HCT116 (cell line): ENCODE measurements around the gene VANGL1. TPM values are rescaled to one million over a fixed set of nuclear protein-coding genes. Genes with fewer than 3 reads are reported as not detected.

ENCODE experiments used
- ATAC-seq: fragments of 200-7000 bp; cut with Tn5 transposase; 2 replicates; pipeline ENCODE4 v1.9.1; 2020; ENCODE audit warnings: mild to moderate bottlenecking, moderate library complexity
- BruUV-seq: library from RNA; stranded (reverse); fragments of 400-500 nt; replicated peaks from 2 replicates; lab custom pipeline; 2021; lab: Mats Ljungman, UMichigan
- CTCF ChIA-PET: fragments of 300-600 bp; sonication (Branson Sonifier 250); formaldehyde crosslinking; loops from one replicate; lab custom pipeline; 2021; ENCODE audit warnings: antibody characterized with exemption; lab: Charles Lee
- POLR2A ChIA-PET: fragments of 300-600, 350-600 bp; sonication (Branson Sonifier 250); formaldehyde crosslinking; loops from one replicate; lab custom pipeline; 2021; ENCODE audit warnings: antibody characterized with exemption; lab: Charles Lee
- RAD21 ChIA-PET, 2 experiments: fragments of 300-600 bp; sonication (Branson Sonifier 250); formaldehyde crosslinking; loops; one replicate each; lab custom pipeline; 2023; ENCODE audit warnings: low total read pairs in 2 of 2; ENCODE audit not compliant: uncharacterized antibody in 2 of 2, unreplicated experiment in 2 of 2, low non-redundant PET in 1 of 2; lab: Charles Lee
- DNase-seq: peaks from one replicate; pipeline ENCODE4 v3.0.0-alpha.2; 2010; ENCODE audit warnings: low read depth, low spot score
- H2AFZ ChIP-seq: fragments of 200-600 bp; shearing (Covaris generic), sonication (generic); 2 replicates; pipeline ENCODE4 v1.6.1; 2017; ENCODE audit warnings: low read depth, mixed run types, mixed read lengths, antibody characterized with exemption, low read length; ENCODE audit not compliant: poor library complexity, severe bottlenecking
- H3K27ac ChIP-seq: 2 replicates; pipeline ENCODE4 v1.5.1; 2012; ENCODE audit warnings: low read depth, low read length
- H3K27me3 ChIP-seq: fragments of 200-600 bp; sonication (generic); 2 replicates; pipeline ENCODE4 v1.6.1; 2016; ENCODE audit warnings: mixed run types, low read length, mixed read lengths; ENCODE audit not compliant: insufficient read depth
- H3K36me3 ChIP-seq, 2 experiments: fragments of 200-500 bp in 1 of 2; fragments of 200-600 bp in 1 of 2; sonication (Bioruptor generic) in 1 of 2; sonication (generic) in 1 of 2; 2 replicates each; pipeline versions ENCODE4 v1.5.1 to v1.6.1; 2014 to 2016; ENCODE audit warnings: low read length in 2 of 2, inconsistent platforms in 1 of 2, mixed read lengths in 1 of 2, mixed run types in 1 of 2; ENCODE audit not compliant: insufficient read depth in 2 of 2, control insufficient read depth in 1 of 2
- H3K4me1 ChIP-seq, 2 experiments: fragments of 200-600 bp in 1 of 2; sonication (generic) in 1 of 2; 2 replicates each; pipeline versions ENCODE4 v1.5.1 to v1.6.1; 2012 to 2017; ENCODE audit warnings: low read length in 2 of 2, inconsistent platforms in 1 of 2, mild to moderate bottlenecking in 1 of 2, mixed read lengths in 1 of 2, mixed run types in 1 of 2, moderate library complexity in 1 of 2; ENCODE audit not compliant: insufficient read depth in 2 of 2, control insufficient read depth in 1 of 2
- H3K4me2 ChIP-seq: fragments of 200-600 bp; sonication (generic); 2 replicates; pipeline ENCODE4 v1.6.1; 2017; ENCODE audit warnings: mixed run types, low read length, mixed read lengths
- H3K4me3 ChIP-seq, 2 experiments: fragments of 200-600 bp in 1 of 2; sonication (generic) in 1 of 2; replicated peaks in 1 of 2; 2 replicates each; pipeline ENCODE4 v1.5.1; 2011 to 2016; ENCODE audit warnings: low read length in 2 of 2, control low read depth in 1 of 2, low read depth in 1 of 2, mild to moderate bottlenecking in 1 of 2, mixed read lengths in 1 of 2, mixed run types in 1 of 2
- H3K79me2 ChIP-seq: fragments of 200-600 bp; sonication (generic); 2 replicates; pipeline ENCODE4 v1.6.1; 2017; ENCODE audit warnings: mild to moderate bottlenecking, mixed run types, low read length, moderate library complexity, mixed read lengths; ENCODE audit not compliant: insufficient read depth
- H3K9ac ChIP-seq: fragments of 200-600 bp; sonication (generic); 2 replicates; pipeline ENCODE4 v1.6.1; 2016; ENCODE audit warnings: low read length, mixed read lengths
- H3K9me2 ChIP-seq: fragments of 200-600 bp; sonication (generic), shearing (Covaris generic); 2 replicates; pipeline ENCODE4 v1.6.1; 2017; ENCODE audit warnings: mixed run types, mild to moderate bottlenecking, moderate library complexity; ENCODE audit not compliant: insufficient read depth
- H3K9me3 ChIP-seq, 2 experiments: fragments of 200-500 bp in 1 of 2; fragments of 200-600 bp in 1 of 2; sonication (Bioruptor generic) in 1 of 2; sonication (generic) in 1 of 2; 2 replicates each; pipeline ENCODE4 v1.6.1; 2014 to 2017; ENCODE audit warnings: low read length in 2 of 2, mixed read lengths in 2 of 2, inconsistent platforms in 1 of 2, low read depth in 1 of 2, mild to moderate bottlenecking in 1 of 2, mixed run types in 1 of 2, moderate library complexity in 1 of 2; ENCODE audit not compliant: control insufficient read depth in 1 of 2, insufficient read depth in 1 of 2
- H4K20me1 ChIP-seq: fragments of 200-600 bp; sonication (generic), shearing (Covaris generic); 2 replicates; pipeline ENCODE4 v1.6.1; 2017; ENCODE audit warnings: mixed run types, mild to moderate bottlenecking, moderate library complexity; ENCODE audit not compliant: insufficient read depth
- EZH2 ChIP-seq: fragments of 200-600 bp; sonication (generic); IDR thresholded peaks from 2 replicates; pipeline ENCODE4 v1.6.1; 2017; ENCODE audit warnings: antibody characterized with exemption, mixed run types
- SIN3A ChIP-seq: IDR thresholded peaks from 2 replicates; pipeline ENCODE4 v1.6.1; 2012; ENCODE audit warnings: low read depth
- ZFX ChIP-seq: fragments of 450-650 bp; IDR thresholded peaks from 2 replicates; pipeline ENCODE4 v1.6.1; 2017
- intact Hi-C: fragments of 100-400 bp; cut with micrococcal nuclease; formaldehyde crosslinking; loops from 2 replicates; pipeline ENCODE4 v1.10.0; 2022
- total RNA-seq: library from RNA; stranded (reverse); gene quantifications from one replicate; pipeline ENCODE4 v1.2.1, GENCODE V29; 2021; ENCODE audit not compliant: unreplicated experiment
- TF ChIP-seq, protein P1 (sequence below): IDR thresholded peaks from 2 replicates; pipeline ENCODE4 v1.6.1; 2012; ENCODE audit warnings: low read depth
- TF ChIP-seq, protein P2 (sequence below): IDR thresholded peaks from 2 replicates; pipeline ENCODE4 v1.6.1; 2012
- TF ChIP-seq, protein P3 (sequence below): IDR thresholded peaks from 2 replicates; pipeline ENCODE4 v1.6.1; 2011; ENCODE audit warnings: mild to moderate bottlenecking, low read length, moderate library complexity; ENCODE audit not compliant: insufficient replicate concordance; ENCODE audit errors: extremely low read depth

Gene VANGL1
- total RNA-seq, 1 experiment from 2014 or later, result 23.5 TPM

DNA sequence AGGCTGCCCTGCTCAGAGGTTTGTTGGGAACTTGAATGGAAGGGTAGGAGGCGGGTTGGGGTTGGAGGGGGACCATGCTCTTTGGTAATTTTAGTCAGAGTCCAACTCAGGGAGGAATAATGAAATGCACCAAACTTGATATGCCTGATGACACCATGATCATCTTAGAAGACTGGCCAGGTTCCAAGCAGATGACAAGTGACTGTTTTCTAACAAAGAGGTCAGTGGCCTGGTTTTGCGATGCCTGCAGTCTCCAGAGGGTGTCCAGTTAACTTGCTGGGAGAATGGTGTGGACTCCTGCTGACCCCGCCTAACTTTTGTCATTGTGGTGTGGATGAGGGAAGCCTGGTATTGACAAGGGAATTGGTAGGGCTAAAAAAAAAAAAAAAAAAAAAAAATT is 12.4 kb downstream of the VANGL1 start (continued):
- TF ChIP-seq, protein P1, sequence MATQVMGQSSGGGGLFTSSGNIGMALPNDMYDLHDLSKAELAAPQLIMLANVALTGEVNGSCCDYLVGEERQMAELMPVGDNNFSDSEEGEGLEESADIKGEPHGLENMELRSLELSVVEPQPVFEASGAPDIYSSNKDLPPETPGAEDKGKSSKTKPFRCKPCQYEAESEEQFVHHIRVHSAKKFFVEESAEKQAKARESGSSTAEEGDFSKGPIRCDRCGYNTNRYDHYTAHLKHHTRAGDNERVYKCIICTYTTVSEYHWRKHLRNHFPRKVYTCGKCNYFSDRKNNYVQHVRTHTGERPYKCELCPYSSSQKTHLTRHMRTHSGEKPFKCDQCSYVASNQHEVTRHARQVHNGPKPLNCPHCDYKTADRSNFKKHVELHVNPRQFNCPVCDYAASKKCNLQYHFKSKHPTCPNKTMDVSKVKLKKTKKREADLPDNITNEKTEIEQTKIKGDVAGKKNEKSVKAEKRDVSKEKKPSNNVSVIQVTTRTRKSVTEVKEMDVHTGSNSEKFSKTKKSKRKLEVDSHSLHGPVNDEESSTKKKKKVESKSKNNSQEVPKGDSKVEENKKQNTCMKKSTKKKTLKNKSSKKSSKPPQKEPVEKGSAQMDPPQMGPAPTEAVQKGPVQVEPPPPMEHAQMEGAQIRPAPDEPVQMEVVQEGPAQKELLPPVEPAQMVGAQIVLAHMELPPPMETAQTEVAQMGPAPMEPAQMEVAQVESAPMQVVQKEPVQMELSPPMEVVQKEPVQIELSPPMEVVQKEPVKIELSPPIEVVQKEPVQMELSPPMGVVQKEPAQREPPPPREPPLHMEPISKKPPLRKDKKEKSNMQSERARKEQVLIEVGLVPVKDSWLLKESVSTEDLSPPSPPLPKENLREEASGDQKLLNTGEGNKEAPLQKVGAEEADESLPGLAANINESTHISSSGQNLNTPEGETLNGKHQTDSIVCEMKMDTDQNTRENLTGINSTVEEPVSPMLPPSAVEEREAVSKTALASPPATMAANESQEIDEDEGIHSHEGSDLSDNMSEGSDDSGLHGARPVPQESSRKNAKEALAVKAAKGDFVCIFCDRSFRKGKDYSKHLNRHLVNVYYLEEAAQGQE, result no peak
- TF ChIP-seq SIN3A (no peak), ZFX (no peak)
- TF ChIP-seq, all 23 proteins: peak for 0

DNA sequence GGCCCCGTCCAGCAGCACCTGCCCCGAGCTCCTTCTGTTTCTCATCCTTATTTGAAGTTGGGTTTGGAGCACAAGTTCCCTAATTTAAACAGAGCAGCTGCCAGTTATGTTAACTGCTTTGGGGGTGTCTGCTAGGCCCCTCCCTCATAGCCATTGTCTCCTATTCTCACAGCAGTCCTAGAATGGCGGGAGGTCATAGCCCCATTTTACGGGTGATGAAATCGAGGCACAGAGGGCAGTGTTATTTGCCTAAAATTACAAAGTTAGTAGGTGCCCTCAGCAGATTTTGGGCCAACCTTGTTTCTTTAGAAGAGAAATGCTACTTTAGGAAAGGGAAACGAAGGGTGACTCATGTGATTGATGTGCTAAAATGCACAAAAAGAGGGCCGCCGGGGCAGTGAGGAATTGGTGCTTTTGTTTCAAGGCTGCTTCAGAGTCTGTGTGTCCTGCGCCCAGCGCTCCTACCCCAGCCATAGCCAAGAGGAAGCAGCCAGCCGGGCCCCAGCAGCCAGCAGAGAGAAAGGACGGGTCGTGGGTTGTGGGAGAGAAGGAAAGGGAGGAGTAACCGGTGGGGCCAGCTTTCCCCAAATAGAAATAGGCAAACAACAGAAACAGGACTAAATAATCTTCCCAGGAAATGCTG is 13.0 kb downstream of the VANGL1 start:
- no peaks in the 10 kb centered on the region for H3K27me3 ChIP-seq
- no peaks in the 10 kb centered on the region for H3K9me3 ChIP-seq
- POLR2A ChIA-PET, result interaction anchor here (0.7 kb wide), 1 partner anchor 414 kb away, joined by 4 read pairs; no protein-coding TSS in a partner anchor
- CTCF ChIA-PET, result no interaction called here
- TF ChIP-seq, protein P2, sequence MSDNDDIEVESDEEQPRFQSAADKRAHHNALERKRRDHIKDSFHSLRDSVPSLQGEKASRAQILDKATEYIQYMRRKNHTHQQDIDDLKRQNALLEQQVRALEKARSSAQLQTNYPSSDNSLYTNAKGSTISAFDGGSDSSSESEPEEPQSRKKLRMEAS, result no peak
- TF ChIP-seq EZH2, result no peak
- TF ChIP-seq, protein P3, sequence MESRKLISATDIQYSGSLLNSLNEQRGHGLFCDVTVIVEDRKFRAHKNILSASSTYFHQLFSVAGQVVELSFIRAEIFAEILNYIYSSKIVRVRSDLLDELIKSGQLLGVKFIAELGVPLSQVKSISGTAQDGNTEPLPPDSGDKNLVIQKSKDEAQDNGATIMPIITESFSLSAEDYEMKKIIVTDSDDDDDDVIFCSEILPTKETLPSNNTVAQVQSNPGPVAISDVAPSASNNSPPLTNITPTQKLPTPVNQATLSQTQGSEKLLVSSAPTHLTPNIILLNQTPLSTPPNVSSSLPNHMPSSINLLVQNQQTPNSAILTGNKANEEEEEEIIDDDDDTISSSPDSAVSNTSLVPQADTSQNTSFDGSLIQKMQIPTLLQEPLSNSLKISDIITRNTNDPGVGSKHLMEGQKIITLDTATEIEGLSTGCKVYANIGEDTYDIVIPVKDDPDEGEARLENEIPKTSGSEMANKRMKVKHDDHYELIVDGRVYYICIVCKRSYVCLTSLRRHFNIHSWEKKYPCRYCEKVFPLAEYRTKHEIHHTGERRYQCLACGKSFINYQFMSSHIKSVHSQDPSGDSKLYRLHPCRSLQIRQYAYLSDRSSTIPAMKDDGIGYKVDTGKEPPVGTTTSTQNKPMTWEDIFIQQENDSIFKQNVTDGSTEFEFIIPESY, result no peak
- no peak overlapping the region for H3K27ac ChIP-seq
- H3K4me3 ChIP-seq, result no peak overlapping the region
- H3K79me2 ChIP-seq, result peaks cover 71% of the 10 kb centered on the region
- intact Hi-C loops, result no loop called here
- H2AFZ ChIP-seq, result no peak overlapping the region
- no TSS peak for BruUV-seq
- peaks cover 0 to 5% of the 10 kb centered on the region in 2 experiments; a peak in 1 of 4 replicates for H3K4me1 ChIP-seq
- no peaks in the 10 kb centered on the region for H4K20me1 ChIP-seq
- peaks cover 16 to 21% of the 10 kb centered on the region in 2 experiments; a peak in 3 of 4 replicates for H3K36me3 ChIP-seq
- ATAC-seq (no peak), DNase-seq (no peak)
- RAD21 ChIA-PET, result no interaction called here
- H3K9ac ChIP-seq, result no peak overlapping the region
- no peaks in the 10 kb centered on the region for H3K9me2 ChIP-seq
- no peak overlapping the region for H3K4me2 ChIP-seq
